ENCODE measurements around the gene TMEM184C. TPM values are rescaled to one million over a fixed set of nuclear protein-coding genes. Genes with fewer than 3 reads are reported as not detected.

Gene TMEM184C
- total RNA-seq, 1 donor from 2014 or later = 25.0 TPM

GRCh38 chr4:147591106-147591505 is 26.1 kb upstream of the TMEM184C start:
- Histone ChIP-seq H3K36me3 (no peaks in the 10 kb centered on the region), H3K4me3 (no peak overlapping the region), H3K4me1 (no peaks in the 10 kb centered on the region), H3K9me3 (no peaks in the 10 kb centered on the region), H3K27me3 (no peaks in the 10 kb centered on the region), H3K27ac (no peak overlapping the region)
- TF ChIP-seq POLR2A (IDR thresholded peaks at IDR 0.05) (no peak), CTCF (IDR thresholded peaks at IDR 0.05) (no peak), POLR2AphosphoS5 (IDR thresholded peaks at IDR 0.05; ENCODE audit: insufficient read depth in 1 of 2, low read depth in 1 of 2) (no peak)
- no peak for DNase-seq (ENCODE audit: extremely low spot score in 2 of 2)
- intact Hi-C loops (cut with DNase I) = no loop called here

DNA sequence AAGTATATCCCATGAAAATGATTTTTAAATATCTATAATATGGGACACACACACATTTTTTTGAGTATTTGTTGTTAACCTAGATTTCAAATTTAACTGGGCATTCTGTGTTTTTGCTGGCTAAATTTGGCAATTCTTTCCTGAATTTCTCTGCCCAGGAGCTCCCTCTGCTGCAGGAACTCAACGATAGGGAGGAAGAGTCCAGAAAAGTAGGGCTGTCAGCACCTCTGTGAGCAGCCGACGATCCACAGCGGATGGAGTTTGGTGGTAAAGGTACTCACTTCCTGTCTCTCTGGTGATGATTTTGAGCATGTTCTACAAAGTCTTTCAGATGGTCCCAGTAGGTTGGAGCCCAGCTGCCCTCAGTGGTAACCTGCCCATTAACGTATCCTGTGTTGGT is 23.1 kb upstream of the TMEM184C start:
- no peaks in the 10 kb centered on the region for H3K9me3 ChIP-seq
- H3K27ac ChIP-seq = no peak overlapping the region
- H3K4me1 ChIP-seq = no peaks in the 10 kb centered on the region
- no peak for DNase-seq (ENCODE audit: extremely low spot score in 2 of 2)
- intact Hi-C loops (cut with DNase I) = loop anchor here (2.0 kb wide), 1 partner anchor 439 kb away; no protein-coding TSS in a partner anchor
- no peak overlapping the region for H3K4me3 ChIP-seq
- TF ChIP-seq POLR2AphosphoS5 (IDR thresholded peaks at IDR 0.05; ENCODE audit: insufficient read depth in 1 of 2, low read depth in 1 of 2) (no peak), POLR2A (IDR thresholded peaks at IDR 0.05) (no peak), CTCF (IDR thresholded peaks at IDR 0.05) (no peak)
- H3K36me3 ChIP-seq = no peaks in the 10 kb centered on the region
- H3K27me3 ChIP-seq = no peaks in the 10 kb centered on the region

GRCh38 chr4:147594578-147594977 is 22.6 kb upstream of the TMEM184C start:
- Histone ChIP-seq H3K36me3 (no peaks in the 10 kb centered on the region), H3K27me3 (no peaks in the 10 kb centered on the region), H3K9me3 (no peaks in the 10 kb centered on the region), H3K4me3 (no peak overlapping the region), H3K4me1 (no peaks in the 10 kb centered on the region), H3K27ac (no peak overlapping the region)
- TF ChIP-seq POLR2A (IDR thresholded peaks at IDR 0.05) (no peak), CTCF (IDR thresholded peaks at IDR 0.05) (no peak), POLR2AphosphoS5 (IDR thresholded peaks at IDR 0.05; ENCODE audit: insufficient read depth in 1 of 2, low read depth in 1 of 2) (no peak)
- DNase-seq (ENCODE audit: extremely low spot score in 2 of 2) = no peak
- intact Hi-C loops (cut with DNase I) = loop anchor here (2.0 kb wide), 1 partner anchor 440 kb away; no protein-coding TSS in a partner anchor

DNA sequence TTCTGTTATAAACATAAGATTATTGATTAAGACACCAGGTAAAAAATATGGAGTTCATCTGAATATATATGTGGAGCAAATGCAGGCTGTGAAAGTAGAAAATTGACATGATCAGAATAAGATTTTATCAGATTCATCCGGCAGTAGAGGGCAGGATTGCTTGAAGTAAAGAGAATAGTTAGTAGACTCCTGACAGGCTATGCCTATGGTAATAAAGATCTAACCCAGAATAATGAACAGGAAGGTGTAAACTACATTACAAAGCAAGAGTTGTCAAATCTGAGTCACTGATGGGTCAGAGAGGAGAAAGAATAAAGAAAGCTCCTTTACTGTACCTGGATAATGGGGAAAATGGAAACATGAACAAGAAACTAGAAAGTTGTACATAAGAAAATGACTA is 20.8 kb upstream of the TMEM184C start:
- Histone ChIP-seq H3K4me3 (no peak overlapping the region), H3K27me3 (no peaks in the 10 kb centered on the region), H3K9me3 (no peaks in the 10 kb centered on the region), H3K4me1 (no peaks in the 10 kb centered on the region), H3K27ac (no peak overlapping the region), H3K36me3 (no peaks in the 10 kb centered on the region)
- no peak for DNase-seq (ENCODE audit: extremely low spot score in 2 of 2)
- TF ChIP-seq POLR2A (IDR thresholded peaks at IDR 0.05) (no peak), CTCF (IDR thresholded peaks at IDR 0.05) (no peak), POLR2AphosphoS5 (IDR thresholded peaks at IDR 0.05; ENCODE audit: insufficient read depth in 1 of 2, low read depth in 1 of 2) (no peak)
- intact Hi-C loops (cut with DNase I) = no loop called here

DNA sequence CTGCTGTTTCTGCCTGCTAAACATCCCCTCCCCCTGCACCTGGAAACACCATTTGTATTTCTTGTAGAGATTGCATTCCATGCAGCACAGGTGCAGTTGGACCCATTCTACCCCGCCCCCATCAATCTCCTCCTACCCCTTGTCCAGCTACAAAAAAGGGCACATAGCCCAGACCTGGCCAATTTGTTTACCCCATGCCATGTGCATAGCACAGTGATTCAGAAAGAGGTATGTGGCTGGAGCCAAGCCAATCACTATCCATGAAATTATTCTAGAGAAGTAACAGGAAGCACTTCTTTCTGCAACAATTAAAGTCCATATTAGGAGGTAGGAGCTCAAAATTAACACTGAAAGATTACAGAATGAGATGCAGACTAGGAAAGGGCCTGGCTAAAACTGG is 20.2 kb upstream of the TMEM184C start:
- DNase-seq (ENCODE audit: extremely low spot score in 2 of 2) = no peak
- no peak overlapping the region for H3K27ac ChIP-seq

More for the DNA sequence above, 20.2 kb upstream of the TMEM184C start:
- H3K4me1 ChIP-seq = no peaks in the 10 kb centered on the region
- H3K9me3 ChIP-seq = no peaks in the 10 kb centered on the region
- no peaks in the 10 kb centered on the region for H3K36me3 ChIP-seq
- TF ChIP-seq POLR2A (IDR thresholded peaks at IDR 0.05) (no peak), CTCF (IDR thresholded peaks at IDR 0.05) (no peak), POLR2AphosphoS5 (IDR thresholded peaks at IDR 0.05; ENCODE audit: insufficient read depth in 1 of 2, low read depth in 1 of 2) (no peak)
- H3K27me3 ChIP-seq = no peaks in the 10 kb centered on the region
- no peak overlapping the region for H3K4me3 ChIP-seq
- intact Hi-C loops (cut with DNase I) = no loop called here

Data from vagina (tissue), 2 donors.